ENCODE results near the gene TET3.

- no peak for TF ChIP-seq EZH2 (IDR thresholded peaks at IDR 0.05; ENCODE audit: low read depth)
- TF ChIP-seq CTCF (conservative IDR thresholded peaks at IDR 0.05), result no peak
Measured at GRCh38 chr2:74031221-74031620, 46.5 kb downstream of the TET3 start.
